Activated naive CD4-positive, alpha-beta T cell treated with anti-CD3 and anti-CD28 coated beads, Interleukin-2, amount 10 ng/mL, durations not matched to agents 5 hours and 36 hours (primary cell): Measurements from ENCODE around the gene MUC4. TPM values are rescaled to one million over a fixed set of nuclear protein-coding genes. Genes with fewer than 3 reads are reported as not detected.

Experiments used
- microRNA-seq: library from miRNA; unstranded; fragments of <30 nt; microRNA quantifications from one replicate; pipeline ENCODE4 v1.2.0, GENCODE V29; 2022; ENCODE audit warnings: borderline microRNAs expressed, borderline replicate concordance
- total RNA-seq, 2 experiments: library from RNA; stranded (reverse); gene quantifications; one replicate each; pipeline ENCODE4 v1.2.3, GENCODE V29; 2021

The MUC4 gene
- under 1 TPM; 0.05 to 0.17 TPM for total RNA-seq

GRCh38 chr3:195811756-195812155, at the start of gene MUC4:
Gene MUC4 (minus strand): TSS chr3:195811929. CDS start chr3:195811817, 112 bp downstream.

DNA sequence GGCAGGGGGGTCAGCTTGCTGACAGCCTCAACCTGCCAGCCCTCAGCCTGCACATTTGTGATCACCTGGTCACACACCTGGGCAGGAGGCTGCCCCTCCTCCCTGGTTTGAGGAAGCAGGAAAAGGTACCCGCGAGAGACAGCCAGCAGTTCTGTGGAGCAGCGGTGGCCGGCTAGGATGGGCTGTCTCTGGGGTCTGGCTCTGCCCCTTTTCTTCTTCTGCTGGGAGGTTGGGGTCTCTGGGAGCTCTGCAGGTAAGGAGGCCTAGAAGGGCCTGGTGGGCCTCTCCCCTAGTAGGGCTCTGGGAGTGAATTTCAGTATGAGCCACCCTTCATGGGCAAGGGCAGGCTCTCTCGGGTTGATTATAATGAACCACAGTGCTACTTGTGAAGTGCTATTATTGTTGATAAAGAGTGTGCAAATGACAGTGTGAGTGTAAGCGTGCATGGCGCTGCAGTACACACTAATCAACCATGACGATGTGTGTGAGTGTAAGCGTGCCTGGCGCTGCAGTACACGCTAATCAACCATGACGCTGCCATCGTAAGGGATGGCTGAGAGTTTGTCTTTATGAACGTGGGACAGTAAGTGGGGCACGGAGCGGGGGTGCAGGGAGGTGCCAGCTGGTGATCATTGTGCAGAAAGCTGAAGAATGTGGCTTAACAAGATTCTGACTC, 90.8 kb downstream of the MUC4 start, which contains the start of gene MUC20:
Gene MUC20 (plus strand): TSS at position 148 of the 676 bp plus-strand sequence. CDS start 30 bp downstream, at position 178.

Small RNA genes lying within 50 kb of the gene (microRNA-seq; reads per million reads assigned to microRNA genes)
- not detected for gene MIR570

Other genes with a start within 250 kb of the MUC4 start
- not detected for gene APOD, start 228.0 kb downstream of the MUC4 start, total RNA-seq
- gene MUC20, start 91.0 kb downstream of the MUC4 start, total RNA-seq, result 1 to 10 TPM; 2.7 to 3.2 TPM
- gene TNK2, start 96.6 kb upstream of the MUC4 start, total RNA-seq, result 10 to 100 TPM; 86.8 to 93.1 TPM